Endothelial cell of umbilical vein (primary cell): ENCODE data around the gene HUWE1.
"Not testable (repeated sequence)": the region's sequence is repeated elsewhere in the genome, so short reads cannot be mapped to it uniquely, and the experiment has no call there.

ENCODE experiments used
- GATA2 ChIP-seq: IDR thresholded peaks from 2 replicates; pipeline ENCODE4 v1.7.0; 2011; ENCODE audit warnings: low read depth, mild to moderate bottlenecking, moderate library complexity, mixed read lengths, low read length; ENCODE audit not compliant: insufficient read length, insufficient read depth
- JUN ChIP-seq: IDR thresholded peaks from 2 replicates; pipeline ENCODE4 v1.6.1; 2011; ENCODE audit warnings: borderline replicate concordance, low read depth; ENCODE audit not compliant: insufficient read length, insufficient read depth
- MYC ChIP-seq: IDR thresholded peaks from one replicate; pipeline ENCODE4 v1.6.1; 2011; ENCODE audit warnings: mild to moderate bottlenecking, low read depth, low read length
- POLR2A ChIP-seq: IDR thresholded peaks from 2 replicates; pipeline ENCODE4 v1.6.1; 2012; ENCODE audit warnings: low read depth, mild to moderate bottlenecking, control low read depth, low read length
- POLR2AphosphoS5 ChIP-seq: IDR thresholded peaks from 2 replicates; pipeline ENCODE4 v1.6.1; 2012; ENCODE audit warnings: low read depth, mild to moderate bottlenecking, control low read depth, low read length, moderate library complexity; ENCODE audit not compliant: insufficient read depth
- TF ChIP-seq, protein P1 (sequence below), 2 donors: IDR thresholded peaks; 1 replicate in 1 of 2; 2 replicates in 1 of 2; pipeline ENCODE4 v1.5.1; 2011; ENCODE audit warnings: low read length in 2 of 2, mild to moderate bottlenecking in 2 of 2, moderate library complexity in 2 of 2, control low read depth in 1 of 2, inconsistent platforms in 1 of 2, low read depth in 1 of 2; ENCODE audit not compliant: insufficient read depth in 1 of 2; ENCODE audit errors: extremely low read depth in 1 of 2

DNA sequence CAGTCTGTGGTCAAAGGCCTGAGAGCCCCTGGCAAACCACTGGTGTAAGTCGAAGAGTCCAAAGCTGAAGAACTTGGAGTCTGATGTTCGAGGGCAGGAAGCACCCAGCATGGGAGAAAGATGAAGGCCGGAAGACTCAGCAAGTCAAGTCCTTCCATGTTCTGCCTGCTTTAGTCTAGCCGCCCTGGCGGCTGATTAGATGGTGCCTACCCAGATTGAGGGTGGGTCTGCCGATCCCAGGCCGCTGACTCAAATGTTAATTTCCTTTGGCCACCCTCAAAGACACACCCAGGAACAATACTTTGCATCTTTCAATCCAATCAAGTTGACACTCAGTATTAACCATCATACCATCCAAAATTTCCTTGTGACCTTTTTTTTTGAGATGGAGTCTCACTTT, 33.1 kb upstream of the HUWE1 start:
- not testable (repeated sequence) for TF ChIP-seq POLR2A, POLR2AphosphoS5, MYC, JUN, GATA2
- TF ChIP-seq, protein P1, sequence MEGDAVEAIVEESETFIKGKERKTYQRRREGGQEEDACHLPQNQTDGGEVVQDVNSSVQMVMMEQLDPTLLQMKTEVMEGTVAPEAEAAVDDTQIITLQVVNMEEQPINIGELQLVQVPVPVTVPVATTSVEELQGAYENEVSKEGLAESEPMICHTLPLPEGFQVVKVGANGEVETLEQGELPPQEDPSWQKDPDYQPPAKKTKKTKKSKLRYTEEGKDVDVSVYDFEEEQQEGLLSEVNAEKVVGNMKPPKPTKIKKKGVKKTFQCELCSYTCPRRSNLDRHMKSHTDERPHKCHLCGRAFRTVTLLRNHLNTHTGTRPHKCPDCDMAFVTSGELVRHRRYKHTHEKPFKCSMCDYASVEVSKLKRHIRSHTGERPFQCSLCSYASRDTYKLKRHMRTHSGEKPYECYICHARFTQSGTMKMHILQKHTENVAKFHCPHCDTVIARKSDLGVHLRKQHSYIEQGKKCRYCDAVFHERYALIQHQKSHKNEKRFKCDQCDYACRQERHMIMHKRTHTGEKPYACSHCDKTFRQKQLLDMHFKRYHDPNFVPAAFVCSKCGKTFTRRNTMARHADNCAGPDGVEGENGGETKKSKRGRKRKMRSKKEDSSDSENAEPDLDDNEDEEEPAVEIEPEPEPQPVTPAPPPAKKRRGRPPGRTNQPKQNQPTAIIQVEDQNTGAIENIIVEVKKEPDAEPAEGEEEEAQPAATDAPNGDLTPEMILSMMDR (IDR thresholded peaks at IDR 0.05; ENCODE audit: extremely low read depth in 1 of 2, insufficient read depth in 1 of 2, low read depth in 1 of 2, low read length in 2 of 2): not testable (repeated sequence)
